Left renal pelvis (tissue), 4 donors: ENCODE measurements around the gene PTH2. TPM values are rescaled to one million over a fixed set of nuclear protein-coding genes. Genes with fewer than 3 reads are reported as not detected.

Experiments
- DNase-seq, 4 donors: peaks; one replicate each; pipeline ENCODE4 v3.0.0-alpha.2; 2013; ENCODE audit warnings: low read depth in 4 of 4, low spot score in 3 of 4
- polyA plus RNA-seq, 4 donors: library from polyadenylated mRNA; unstranded; fragments of 120-200 nt; gene quantifications; one replicate each; pipeline ENCODE4 v1.2.1, GENCODE V29; 2013; ENCODE audit not compliant: insufficient read length in 4 of 4

Gene PTH2
- polyA plus RNA-seq, 4 donors = not detected

DNA sequence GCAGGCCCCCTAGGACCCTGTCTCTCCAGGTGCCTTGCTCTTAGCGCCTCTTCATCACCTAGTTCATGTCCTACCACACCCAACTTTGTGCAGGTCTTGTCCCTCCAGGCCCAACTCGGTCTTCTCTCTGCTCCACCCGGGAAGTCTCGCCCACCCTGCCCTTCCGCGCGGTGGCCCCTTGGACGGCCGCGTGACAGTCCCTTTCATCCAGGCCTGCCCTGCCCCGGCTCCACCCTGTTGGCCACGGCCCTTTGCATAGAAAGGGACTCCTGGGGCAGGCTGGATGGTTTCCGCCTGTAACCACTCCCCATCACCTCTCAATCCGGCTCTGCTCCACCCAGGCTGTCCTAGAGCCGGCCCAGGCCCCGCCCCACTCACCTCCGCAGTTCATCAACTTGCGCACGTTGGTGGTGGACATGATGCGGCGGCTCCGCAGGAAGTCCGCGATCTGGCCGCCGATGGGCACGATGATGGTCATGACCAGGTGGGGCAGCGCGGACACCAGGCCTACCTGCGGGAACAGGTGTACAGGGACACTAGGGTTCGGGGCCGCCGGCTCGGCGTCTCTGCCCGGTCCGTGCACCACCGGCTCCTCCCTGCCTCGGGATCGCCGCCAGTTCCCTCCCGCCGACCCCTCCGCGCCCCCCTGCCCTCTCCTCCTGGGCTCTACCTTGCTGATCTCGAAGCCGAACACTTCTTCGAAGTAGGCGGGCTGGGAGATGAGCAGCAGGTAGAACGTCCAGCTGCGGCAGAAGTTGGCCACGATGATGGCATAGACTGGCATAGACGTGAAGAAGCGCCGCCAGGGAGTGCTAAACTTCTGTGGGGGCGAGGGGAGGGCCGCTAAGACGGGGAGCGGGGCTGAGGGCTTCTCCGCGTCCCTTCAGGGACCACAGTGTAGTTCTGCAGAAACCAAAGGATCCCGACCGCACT lies 9.2 kb upstream of the PTH2 start:
- no peak for DNase-seq

- DNase-seq = no peak
Observed at GRCh38 chr19:49431330-49431749, 8.1 kb upstream of the PTH2 start.

DNA sequence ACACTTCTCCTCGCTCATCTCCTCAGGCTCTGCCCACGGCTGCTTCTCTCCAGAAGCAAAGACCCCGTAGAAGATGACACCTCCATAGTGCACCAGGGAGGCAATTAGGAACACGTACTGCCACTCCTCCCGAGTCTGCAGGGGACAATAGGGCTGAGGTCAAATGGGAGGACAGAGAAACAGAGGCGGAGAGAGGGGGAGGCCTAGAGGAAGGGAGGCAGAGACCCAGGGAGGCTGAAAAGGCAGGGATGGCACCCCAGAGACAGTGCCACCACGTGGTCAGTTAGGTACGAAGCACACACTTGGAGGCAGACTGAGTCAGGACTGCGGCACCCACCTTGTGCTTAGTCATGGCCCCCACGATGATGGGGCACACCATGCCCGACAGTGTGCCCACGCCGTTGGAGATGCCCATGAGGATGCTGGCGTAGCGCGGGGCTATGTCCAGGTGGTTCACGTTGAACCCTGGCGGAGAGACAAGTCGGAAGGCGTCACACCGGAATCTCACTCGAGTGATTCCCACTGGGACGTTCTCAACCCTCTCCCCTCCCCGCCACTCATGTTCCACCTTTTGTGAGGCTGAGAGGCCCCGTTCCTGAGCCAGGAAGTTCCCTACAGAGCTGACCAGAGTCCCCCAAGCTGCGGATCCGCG lies 7.6 kb upstream of the PTH2 start:
- no peak for DNase-seq

DNA sequence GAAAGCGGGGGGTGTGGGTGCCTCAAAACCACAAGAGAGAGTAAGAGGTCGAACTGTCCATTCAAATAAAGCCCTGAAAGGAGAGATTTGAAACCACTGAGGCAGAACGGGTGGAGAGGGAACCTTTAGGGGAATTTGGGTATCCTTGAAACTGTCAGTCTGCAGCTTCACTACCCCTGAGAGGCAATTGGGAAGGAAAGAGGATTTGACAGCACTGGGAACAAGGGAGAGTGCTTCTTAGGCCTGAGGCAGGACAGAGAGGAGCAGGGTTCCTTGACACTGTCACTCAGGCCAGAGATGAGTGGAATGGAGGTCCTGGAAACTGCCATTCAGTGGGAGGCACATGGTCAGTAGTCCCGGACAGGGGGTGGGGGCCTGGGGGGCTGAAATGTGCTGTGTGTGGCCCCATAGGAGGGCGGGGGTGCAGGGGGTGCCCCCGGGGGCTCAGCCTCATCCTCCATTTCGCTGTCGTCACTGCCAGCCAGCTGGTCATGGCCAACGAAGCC lies 7.0 kb upstream of the PTH2 start:
- DNase-seq = no peak

DNA sequence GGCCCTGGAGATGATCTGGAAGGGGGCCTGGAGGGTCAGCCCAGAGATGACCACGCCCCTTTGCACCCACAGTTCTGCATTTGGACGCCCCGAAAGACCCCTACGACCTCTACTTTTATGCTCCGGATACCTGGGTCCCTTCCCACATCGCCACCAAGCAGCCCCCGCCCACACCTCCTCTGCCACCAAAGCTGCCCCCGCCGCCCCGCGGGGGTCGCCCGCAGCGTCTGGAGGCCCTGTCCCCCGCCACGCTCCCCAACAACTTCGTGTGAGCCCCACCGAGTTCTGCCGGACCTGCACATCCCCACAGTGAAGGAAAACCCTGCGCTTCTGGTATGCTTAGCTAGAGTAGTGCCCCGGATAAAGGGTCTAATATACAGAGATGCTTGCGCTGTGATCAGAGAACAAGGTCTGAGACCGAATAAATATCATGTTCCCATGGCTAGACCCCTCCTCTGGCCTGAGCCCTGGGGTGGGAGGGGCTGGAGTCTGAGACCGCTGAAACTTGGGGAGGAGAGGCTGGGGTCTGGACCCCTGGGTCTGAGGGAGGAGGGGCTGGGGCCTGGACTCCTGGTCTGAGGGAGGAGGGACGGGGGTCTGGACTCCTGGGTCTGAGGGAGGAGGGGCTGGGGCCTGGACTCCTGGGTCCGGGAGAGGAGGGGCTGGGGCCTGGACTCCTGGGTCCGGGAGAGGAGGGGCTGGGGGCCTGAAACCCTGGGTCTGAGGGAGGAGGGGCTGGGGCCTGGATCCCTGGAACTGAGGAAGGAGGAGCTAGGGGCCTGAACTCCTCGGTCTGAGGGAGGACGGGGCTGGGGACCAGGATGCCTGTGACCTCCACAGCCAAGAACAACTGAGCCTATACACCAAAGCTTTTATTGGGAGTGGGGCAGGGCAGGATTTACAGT lies 5.6 kb upstream of the PTH2 start:
- DNase-seq = no peak

GRCh38 chr19:49427855-49428546 lies 4.8 kb upstream of the PTH2 start:
- DNase-seq = no peak

DNA sequence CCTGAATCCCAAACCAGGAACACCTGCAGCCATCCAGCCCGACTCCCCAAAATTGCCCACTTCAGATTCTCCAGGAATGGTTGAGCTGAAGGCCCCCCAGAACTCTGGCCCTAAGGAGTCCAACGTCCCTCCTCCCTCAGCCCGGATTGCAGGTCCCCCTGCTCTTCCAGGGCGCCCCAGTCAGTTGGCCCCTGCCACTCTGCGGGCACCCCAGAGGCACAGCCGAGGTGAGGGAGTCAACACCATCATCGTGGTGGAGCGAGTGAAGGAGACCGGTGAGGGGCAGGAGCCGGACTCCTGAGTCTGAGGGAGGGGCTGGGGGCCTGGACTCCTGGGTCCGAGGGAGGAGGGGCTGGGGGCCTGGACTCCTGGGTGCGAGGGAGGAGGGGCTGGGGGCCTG lies 4.1 kb upstream of the PTH2 start:
- no peak for DNase-seq

- DNase-seq = no peak
Observed at GRCh38 chr19:49425922-49426592, 2.8 kb upstream of the PTH2 start.

DNA sequence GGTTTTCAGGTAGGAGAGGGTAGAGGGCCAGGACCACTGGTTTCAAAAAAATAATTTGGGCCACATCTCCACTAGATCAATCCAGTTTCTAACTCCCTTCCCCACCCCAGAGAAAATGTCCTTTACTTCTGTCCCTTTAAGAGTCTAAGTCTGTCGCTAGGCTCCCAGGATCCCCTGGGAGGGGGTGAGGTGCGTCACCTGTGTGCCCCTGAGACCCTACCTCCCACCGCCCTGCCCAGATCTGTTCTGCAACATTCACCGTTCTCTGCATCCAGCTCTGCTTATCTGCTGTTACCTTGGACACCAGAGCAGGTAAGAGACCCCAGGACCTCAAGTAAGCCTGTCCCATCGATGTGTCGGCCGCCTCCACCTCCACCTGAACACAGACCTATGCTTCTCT lies 1.9 kb upstream of the PTH2 start, which contains the start of gene GFY:
TSS of gene GFY (plus strand) at position 211 of the 400 bp plus-strand sequence. CDS start 1,043 bp downstream, outside the sequence.
- no peak for DNase-seq

- DNase-seq = no peak
Observed at GRCh38 chr19:49423985-49424303, 703 bp upstream of the PTH2 start.

GRCh38 chr19:49422407-49423070 lies 702 bp downstream of the PTH2 start:
- DNase-seq = no peak

DNA sequence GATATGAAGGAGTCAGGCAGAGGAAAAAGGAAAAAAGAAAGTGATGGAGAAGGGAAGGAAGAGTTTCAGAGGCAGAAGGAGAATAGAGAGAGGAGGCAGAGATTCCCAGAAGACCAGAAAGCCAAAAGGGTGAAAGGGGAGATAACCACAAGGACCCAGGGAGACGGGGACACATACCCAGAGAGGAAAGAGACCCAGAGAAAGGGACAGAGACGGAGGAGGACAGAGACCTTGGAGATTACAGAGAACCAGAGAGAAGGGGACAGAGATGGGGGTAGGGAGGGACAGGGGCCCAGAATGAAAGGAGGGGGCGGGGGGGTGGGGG lies 1.4 kb downstream of the PTH2 start:
- no peak for DNase-seq

DNA sequence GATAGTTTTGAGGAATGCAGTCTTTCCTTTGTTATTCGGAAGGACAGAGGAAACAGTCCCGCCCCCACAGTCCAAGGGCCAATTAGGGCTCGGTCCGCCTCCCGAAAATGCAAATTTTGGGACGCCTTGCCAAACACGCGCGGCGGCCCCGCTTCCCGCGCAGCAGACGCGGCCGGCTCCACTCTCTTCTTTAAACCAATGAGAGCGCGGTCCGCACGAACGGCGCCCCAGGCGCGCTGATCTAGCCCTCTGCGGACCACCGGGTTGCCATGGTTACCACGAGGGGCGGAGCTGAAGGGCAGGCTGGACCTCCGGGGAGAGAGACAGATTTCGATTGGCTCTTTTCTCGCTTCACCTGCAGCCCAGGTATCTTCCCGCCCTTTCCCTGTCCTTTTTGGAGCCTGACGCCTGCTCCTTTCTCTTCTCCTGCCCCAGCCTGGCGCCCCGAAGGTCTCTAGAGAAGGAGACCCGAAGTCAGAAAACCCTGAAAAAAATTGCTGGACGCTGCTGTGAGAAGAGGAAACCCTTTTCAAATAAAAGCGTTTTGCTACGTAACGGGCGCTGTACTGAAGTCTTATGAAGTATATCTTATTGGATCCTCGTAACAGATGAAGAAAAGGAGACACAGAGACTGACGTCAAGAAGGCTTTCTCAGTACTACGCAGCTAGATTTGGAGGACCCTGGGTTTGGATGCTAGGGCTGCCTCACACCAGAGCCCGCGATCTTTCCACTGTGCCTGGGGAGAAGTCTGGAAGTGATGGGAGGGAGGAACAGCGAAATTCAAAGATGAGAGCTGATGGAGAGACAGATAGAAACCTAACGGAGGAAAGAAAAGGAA lies 2.0 kb downstream of the PTH2 start:
- peak in 2 of 4 donors; percentile 56 to 63 for DNase-seq

DNA sequence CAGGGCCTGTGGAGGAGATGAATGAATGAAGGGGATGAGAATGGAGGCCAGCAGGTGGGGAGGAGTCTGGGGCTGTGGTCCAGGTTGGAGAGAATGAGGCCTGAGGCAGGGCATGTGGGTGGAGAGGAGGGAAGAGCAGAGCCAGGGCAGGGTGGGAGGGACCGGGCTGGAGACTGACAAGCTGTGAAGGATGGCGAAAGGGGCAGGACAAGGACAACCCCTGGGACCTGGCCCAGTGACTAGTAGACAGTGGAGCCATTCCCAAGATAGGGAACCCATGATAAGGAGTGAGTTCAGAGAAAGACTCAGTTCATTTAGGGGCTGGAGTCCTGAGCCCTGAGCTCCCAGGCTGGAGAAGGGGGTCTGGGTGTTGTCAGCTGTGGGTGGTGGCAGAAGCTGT lies 3.0 kb downstream of the PTH2 start:
- no peak for DNase-seq

- no peak for DNase-seq
Observed at GRCh38 chr19:49419173-49419572, 4.1 kb downstream of the PTH2 start.

GRCh38 chr19:49418511-49418910 lies 4.7 kb downstream of the PTH2 start:
- DNase-seq = no peak

DNA sequence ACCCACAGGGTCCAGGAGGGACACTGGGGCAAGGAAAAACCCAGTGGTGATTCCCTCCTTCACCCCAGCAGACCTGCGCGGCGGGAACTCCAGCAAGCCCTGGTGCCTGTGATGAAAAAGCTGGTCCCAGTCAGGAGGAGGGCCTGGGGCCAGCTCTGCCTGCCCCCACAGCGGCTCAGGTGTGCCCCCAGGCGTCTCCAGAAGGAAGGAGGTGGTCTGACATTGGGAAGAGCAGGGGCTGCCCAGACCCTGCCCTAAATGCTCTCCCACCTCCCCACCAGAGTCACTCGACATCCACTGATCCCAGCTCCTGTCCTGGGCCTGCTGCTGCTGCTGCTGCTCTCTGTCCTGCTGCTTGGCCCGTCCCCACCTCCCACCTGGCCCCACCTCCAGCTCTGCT lies 6.2 kb downstream of the PTH2 start:
- DNase-seq = no peak

GRCh38 chr19:49415810-49416200 lies 7.4 kb downstream of the PTH2 start:
- no peak for DNase-seq
